ENCODE results near the gene GRIN2A.
"Not testable (repeated sequence)": the region's sequence is repeated elsewhere in the genome, so short reads cannot be mapped to it uniquely, and the experiment has no call there.

The GRIN2A gene

GRCh38 chr16:9907752-9908151 lies 274.5 kb downstream of the GRIN2A start:
- no peaks in the 10 kb centered on the region for H3K36me3 ChIP-seq (ENCODE audit: control insufficient read depth, insufficient read depth, low read length)
- no peak overlapping the region for H3K4me3 ChIP-seq (ENCODE audit: insufficient read depth, low read depth, low read length, poor library complexity, severe bottlenecking)
- DNase-seq = no peak
- no peaks in the 10 kb centered on the region for H3K9me3 ChIP-seq (ENCODE audit: control insufficient read depth, low read length)
- H3K27ac ChIP-seq (ENCODE audit: insufficient read depth, low read length, poor library complexity, severe bottlenecking) = no peak overlapping the region
- no peaks in the 10 kb centered on the region for H3K4me1 ChIP-seq (ENCODE audit: control insufficient read depth, insufficient read depth, low read length, poor library complexity, severe bottlenecking)
- no peaks in the 10 kb centered on the region for H3K27me3 ChIP-seq (replicated peaks; ENCODE audit: control insufficient read depth, insufficient read depth, low read length, poor library complexity, severe bottlenecking)

GRCh38 chr16:9906218-9906617 lies 276.0 kb downstream of the GRIN2A start:
- H3K27me3 ChIP-seq (replicated peaks; ENCODE audit: control insufficient read depth, insufficient read depth, low read length, poor library complexity, severe bottlenecking) = no peaks in the 10 kb centered on the region
- H3K27ac ChIP-seq (ENCODE audit: insufficient read depth, low read length, poor library complexity, severe bottlenecking) = no peak overlapping the region

DNA sequence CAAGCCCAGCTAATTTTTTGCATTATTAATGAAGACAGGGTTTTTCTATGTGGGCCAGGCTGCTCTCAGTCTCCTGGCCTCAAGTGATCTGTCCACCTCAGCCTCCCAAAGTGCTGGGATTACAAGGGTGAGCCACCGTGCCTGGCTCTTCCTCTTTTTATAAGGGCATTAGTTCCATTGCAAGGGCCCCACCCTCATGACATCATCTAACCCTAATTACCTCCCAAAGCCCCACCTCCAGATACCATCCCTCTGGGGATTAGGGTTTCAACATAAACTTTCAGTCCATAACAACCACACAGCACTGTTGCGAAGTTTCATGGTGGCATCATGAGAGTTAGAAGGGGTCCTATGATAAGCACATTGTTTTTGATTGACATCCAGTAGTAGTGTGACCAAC lies 277.7 kb downstream of the GRIN2A start:
- no peaks in the 10 kb centered on the region for H3K4me1 ChIP-seq (ENCODE audit: control insufficient read depth, insufficient read depth, low read length, poor library complexity, severe bottlenecking)
- no peak overlapping the region for H3K4me3 ChIP-seq (ENCODE audit: insufficient read depth, low read depth, low read length, poor library complexity, severe bottlenecking)
- DNase-seq = no peak
- no peaks in the 10 kb centered on the region for H3K27me3 ChIP-seq (replicated peaks; ENCODE audit: control insufficient read depth, insufficient read depth, low read length, poor library complexity, severe bottlenecking)
- no peaks in the 10 kb centered on the region for H3K9me3 ChIP-seq (ENCODE audit: control insufficient read depth, low read length)
- no peaks in the 10 kb centered on the region for H3K36me3 ChIP-seq (ENCODE audit: control insufficient read depth, insufficient read depth, low read length)
- H3K27ac ChIP-seq (ENCODE audit: insufficient read depth, low read length, poor library complexity, severe bottlenecking) = no peak overlapping the region

More at GRCh38 chr16:9906218-9906617, 276.0 kb downstream of the GRIN2A start:
- no peak for DNase-seq
- Histone ChIP-seq H3K4me3 (ENCODE audit: insufficient read depth, low read depth, low read length, poor library complexity, severe bottlenecking) (no peak overlapping the region), H3K9me3 (ENCODE audit: control insufficient read depth, low read length) (no peaks in the 10 kb centered on the region), H3K36me3 (ENCODE audit: control insufficient read depth, insufficient read depth, low read length) (no peaks in the 10 kb centered on the region), H3K4me1 (ENCODE audit: control insufficient read depth, insufficient read depth, low read length, poor library complexity, severe bottlenecking) (no peaks in the 10 kb centered on the region)

- no peak for DNase-seq
- no peaks in the 10 kb centered on the region for H3K4me1 ChIP-seq (ENCODE audit: control insufficient read depth, insufficient read depth, low read length, poor library complexity, severe bottlenecking)
- H3K27ac ChIP-seq (ENCODE audit: insufficient read depth, low read length, poor library complexity, severe bottlenecking) = no peak overlapping the region
- H3K9me3 ChIP-seq (ENCODE audit: control insufficient read depth, low read length) = no peaks in the 10 kb centered on the region
- H3K27me3 ChIP-seq (replicated peaks; ENCODE audit: control insufficient read depth, insufficient read depth, low read length, poor library complexity, severe bottlenecking) = no peaks in the 10 kb centered on the region
- H3K36me3 ChIP-seq (ENCODE audit: control insufficient read depth, insufficient read depth, low read length) = no peaks in the 10 kb centered on the region
- H3K4me3 ChIP-seq (ENCODE audit: insufficient read depth, low read depth, low read length, poor library complexity, severe bottlenecking) = no peak overlapping the region
Measured at GRCh38 chr16:9900576-9900975, 281.7 kb downstream of the GRIN2A start.

GRCh38 chr16:9898555-9898954 lies 283.7 kb downstream of the GRIN2A start:
- H3K9me3 ChIP-seq (ENCODE audit: control insufficient read depth, low read length) = no peaks in the 10 kb centered on the region
- no peak overlapping the region for H3K4me3 ChIP-seq (ENCODE audit: insufficient read depth, low read depth, low read length, poor library complexity, severe bottlenecking)
- no peaks in the 10 kb centered on the region for H3K4me1 ChIP-seq (ENCODE audit: control insufficient read depth, insufficient read depth, low read length, poor library complexity, severe bottlenecking)
- no peak overlapping the region for H3K27ac ChIP-seq (ENCODE audit: insufficient read depth, low read length, poor library complexity, severe bottlenecking)
- DNase-seq = no peak
- no peaks in the 10 kb centered on the region for H3K36me3 ChIP-seq (ENCODE audit: control insufficient read depth, insufficient read depth, low read length)
- H3K27me3 ChIP-seq (replicated peaks; ENCODE audit: control insufficient read depth, insufficient read depth, low read length, poor library complexity, severe bottlenecking) = no peaks in the 10 kb centered on the region

DNA sequence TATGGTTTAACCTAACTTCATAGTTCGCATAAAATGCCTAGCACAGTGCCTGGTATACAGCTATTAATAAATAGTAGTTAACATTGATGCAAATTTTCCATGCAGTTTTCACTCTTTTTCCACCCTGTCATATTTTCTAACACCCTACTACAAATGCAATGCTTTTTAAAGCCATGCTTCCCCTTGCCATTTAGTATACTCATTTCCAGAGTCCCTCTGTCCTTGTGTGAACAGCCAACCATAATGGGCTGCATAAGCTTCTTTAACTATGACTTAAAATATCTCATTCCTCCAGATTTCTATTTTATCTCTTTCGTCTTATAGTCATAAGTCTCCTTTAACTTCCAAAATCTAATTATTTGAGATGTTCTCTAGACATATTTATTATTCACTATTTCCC lies 284.1 kb downstream of the GRIN2A start:
- Histone ChIP-seq H3K27me3 (replicated peaks; ENCODE audit: control insufficient read depth, insufficient read depth, low read length, poor library complexity, severe bottlenecking) (no peaks in the 10 kb centered on the region), H3K4me3 (ENCODE audit: insufficient read depth, low read depth, low read length, poor library complexity, severe bottlenecking) (no peak overlapping the region), H3K9me3 (ENCODE audit: control insufficient read depth, low read length) (no peaks in the 10 kb centered on the region), H3K36me3 (ENCODE audit: control insufficient read depth, insufficient read depth, low read length) (no peaks in the 10 kb centered on the region), H3K27ac (ENCODE audit: insufficient read depth, low read length, poor library complexity, severe bottlenecking) (no peak overlapping the region), H3K4me1 (ENCODE audit: control insufficient read depth, insufficient read depth, low read length, poor library complexity, severe bottlenecking) (no peaks in the 10 kb centered on the region)
- no peak for DNase-seq

- Histone ChIP-seq H3K27ac (ENCODE audit: insufficient read depth, low read length, poor library complexity, severe bottlenecking) (no peak overlapping the region), H3K9me3 (ENCODE audit: control insufficient read depth, low read length) (no peaks in the 10 kb centered on the region), H3K4me1 (ENCODE audit: control insufficient read depth, insufficient read depth, low read length, poor library complexity, severe bottlenecking) (no peaks in the 10 kb centered on the region), H3K36me3 (ENCODE audit: control insufficient read depth, insufficient read depth, low read length) (no peaks in the 10 kb centered on the region), H3K27me3 (replicated peaks; ENCODE audit: control insufficient read depth, insufficient read depth, low read length, poor library complexity, severe bottlenecking) (no peaks in the 10 kb centered on the region), H3K4me3 (ENCODE audit: insufficient read depth, low read depth, low read length, poor library complexity, severe bottlenecking) (no peak overlapping the region)
- DNase-seq = no peak
Measured at GRCh38 chr16:9895817-9896216, 286.4 kb downstream of the GRIN2A start.

GRCh38 chr16:9885876-9886275 lies 296.4 kb downstream of the GRIN2A start:
- no peaks in the 10 kb centered on the region for H3K27me3 ChIP-seq (replicated peaks; ENCODE audit: control insufficient read depth, insufficient read depth, low read length, poor library complexity, severe bottlenecking)
- H3K4me3 ChIP-seq (ENCODE audit: insufficient read depth, low read depth, low read length, poor library complexity, severe bottlenecking) = no peak overlapping the region
- no peaks in the 10 kb centered on the region for H3K4me1 ChIP-seq (ENCODE audit: control insufficient read depth, insufficient read depth, low read length, poor library complexity, severe bottlenecking)
- no peak for DNase-seq
- H3K27ac ChIP-seq (ENCODE audit: insufficient read depth, low read length, poor library complexity, severe bottlenecking) = no peak overlapping the region
- H3K36me3 ChIP-seq (ENCODE audit: control insufficient read depth, insufficient read depth, low read length) = no peaks in the 10 kb centered on the region
- H3K9me3 ChIP-seq (ENCODE audit: control insufficient read depth, low read length) = no peaks in the 10 kb centered on the region

GRCh38 chr16:9885467-9885866 lies 296.8 kb downstream of the GRIN2A start:
- no peaks in the 10 kb centered on the region for H3K36me3 ChIP-seq (ENCODE audit: control insufficient read depth, insufficient read depth, low read length)
- no peaks in the 10 kb centered on the region for H3K27me3 ChIP-seq (replicated peaks; ENCODE audit: control insufficient read depth, insufficient read depth, low read length, poor library complexity, severe bottlenecking)
- H3K27ac ChIP-seq (ENCODE audit: insufficient read depth, low read length, poor library complexity, severe bottlenecking) = no peak overlapping the region
- no peak overlapping the region for H3K4me3 ChIP-seq (ENCODE audit: insufficient read depth, low read depth, low read length, poor library complexity, severe bottlenecking)
- H3K4me1 ChIP-seq (ENCODE audit: control insufficient read depth, insufficient read depth, low read length, poor library complexity, severe bottlenecking) = no peaks in the 10 kb centered on the region
- DNase-seq = no peak
- H3K9me3 ChIP-seq (ENCODE audit: control insufficient read depth, low read length) = no peaks in the 10 kb centered on the region

DNA sequence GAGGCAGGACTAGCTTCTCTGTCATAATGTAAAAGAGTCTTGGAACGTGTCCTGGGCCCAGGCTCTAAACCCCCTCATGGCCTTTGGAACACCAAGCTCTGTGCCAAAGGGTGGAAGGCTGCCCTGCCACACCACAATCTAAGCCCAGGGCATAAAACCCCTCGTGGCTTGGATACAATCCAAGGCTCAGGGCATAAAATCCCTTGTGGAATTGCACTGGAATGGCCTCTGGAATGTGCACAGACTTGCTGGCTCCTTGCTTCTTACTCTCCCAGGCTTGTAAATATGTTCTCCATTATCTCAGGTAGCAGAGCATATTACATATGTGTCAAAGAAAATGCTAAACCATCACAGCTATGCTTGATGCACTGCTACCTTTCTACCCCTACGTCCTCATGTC lies 306.2 kb downstream of the GRIN2A start:
- not testable (repeated sequence) for H3K4me3 ChIP-seq (ENCODE audit: insufficient read depth, low read depth, low read length, poor library complexity, severe bottlenecking); H3K4me1 ChIP-seq (ENCODE audit: control insufficient read depth, insufficient read depth, low read length, poor library complexity, severe bottlenecking); H3K36me3 ChIP-seq (ENCODE audit: control insufficient read depth, insufficient read depth, low read length); H3K9me3 ChIP-seq (ENCODE audit: control insufficient read depth, low read length); DNase-seq; H3K27me3 ChIP-seq (replicated peaks; ENCODE audit: control insufficient read depth, insufficient read depth, low read length, poor library complexity, severe bottlenecking); H3K27ac ChIP-seq (ENCODE audit: insufficient read depth, low read length, poor library complexity, severe bottlenecking)

GRCh38 chr16:9874219-9874618 lies 308.0 kb downstream of the GRIN2A start:
- no peaks in the 10 kb centered on the region for H3K4me1 ChIP-seq (ENCODE audit: control insufficient read depth, insufficient read depth, low read length, poor library complexity, severe bottlenecking)
- H3K36me3 ChIP-seq (ENCODE audit: control insufficient read depth, insufficient read depth, low read length) = no peaks in the 10 kb centered on the region
- H3K27ac ChIP-seq (ENCODE audit: insufficient read depth, low read length, poor library complexity, severe bottlenecking) = no peak overlapping the region
- no peaks in the 10 kb centered on the region for H3K9me3 ChIP-seq (ENCODE audit: control insufficient read depth, low read length)
- H3K4me3 ChIP-seq (ENCODE audit: insufficient read depth, low read depth, low read length, poor library complexity, severe bottlenecking) = no peak overlapping the region
- no peak for DNase-seq
- no peaks in the 10 kb centered on the region for H3K27me3 ChIP-seq (replicated peaks; ENCODE audit: control insufficient read depth, insufficient read depth, low read length, poor library complexity, severe bottlenecking)
